Activated T-cell treated with anti-CD3 and anti-CD28 coated beads for 1 hour (primary cell): ENCODE results near the gene SDCBP2.
A peak's percentile ranks its signal among the peaks of the same experiment; 100 is the strongest.

Source experiments
- DNase-seq: peaks from one replicate; pipeline ENCODE4 v3.0.0-alpha.2; 2020; ENCODE audit warnings: low read depth

Gene SDCBP2

GRCh38 chr20:1274485-1275311 lies 54.2 kb downstream of the SDCBP2 start:
- DNase-seq = no peak

GRCh38 chr20:1273366-1273765 lies 55.6 kb downstream of the SDCBP2 start:
- DNase-seq = no peak

GRCh38 chr20:1272368-1273100 lies 56.4 kb downstream of the SDCBP2 start:
- DNase-seq = no peak

GRCh38 chr20:1269850-1270249 lies 59.1 kb downstream of the SDCBP2 start:
- DNase-seq = no peak

GRCh38 chr20:1269235-1269634 lies 59.7 kb downstream of the SDCBP2 start:
- no peak for DNase-seq

GRCh38 chr20:1267809-1268374 lies 61.0 kb downstream of the SDCBP2 start:
- no peak for DNase-seq

- DNase-seq = no peak
Measured at GRCh38 chr20:1267161-1267560, 61.8 kb downstream of the SDCBP2 start.

GRCh38 chr20:1266167-1266973 lies 62.6 kb downstream of the SDCBP2 start, which contains the start of gene SNPH:
Gene SNPH, plus strand, starts transcription at chr20:1266294. Its CDS starts 29,946 bp downstream, at chr20:1296240.
- DNase-seq = peak; percentile 60

GRCh38 chr20:1265916-1266166 lies 63.1 kb downstream of the SDCBP2 start:
- no peak for DNase-seq

GRCh38 chr20:1265226-1265915 lies 63.6 kb downstream of the SDCBP2 start:
- DNase-seq = no peak

GRCh38 chr20:1264727-1265126 lies 64.2 kb downstream of the SDCBP2 start:
- DNase-seq = no peak

- no peak for DNase-seq
Measured at GRCh38 chr20:1263853-1264252, 65.1 kb downstream of the SDCBP2 start.
